HG03064 (cell line): ENCODE measurements around the gene HHATL.
"Not testable (repeated sequence)": the region's sequence is repeated elsewhere in the genome, so short reads cannot be mapped to it uniquely, and the experiment has no call there.

Experiments used
- ATAC-seq: cut with Tn5 transposase; IDR thresholded peaks from one replicate; pipeline ENCODE4 v1.9.1; 2021; ENCODE audit warnings: low read depth; ENCODE audit not compliant: unreplicated experiment

The HHATL gene

GRCh38 chr3:42734263-42734860 lies 31.8 kb upstream of the HHATL start:
- ATAC-seq: no peak

GRCh38 chr3:42733501-42734262 lies 31.1 kb upstream of the HHATL start:
- ATAC-seq: no peak

DNA sequence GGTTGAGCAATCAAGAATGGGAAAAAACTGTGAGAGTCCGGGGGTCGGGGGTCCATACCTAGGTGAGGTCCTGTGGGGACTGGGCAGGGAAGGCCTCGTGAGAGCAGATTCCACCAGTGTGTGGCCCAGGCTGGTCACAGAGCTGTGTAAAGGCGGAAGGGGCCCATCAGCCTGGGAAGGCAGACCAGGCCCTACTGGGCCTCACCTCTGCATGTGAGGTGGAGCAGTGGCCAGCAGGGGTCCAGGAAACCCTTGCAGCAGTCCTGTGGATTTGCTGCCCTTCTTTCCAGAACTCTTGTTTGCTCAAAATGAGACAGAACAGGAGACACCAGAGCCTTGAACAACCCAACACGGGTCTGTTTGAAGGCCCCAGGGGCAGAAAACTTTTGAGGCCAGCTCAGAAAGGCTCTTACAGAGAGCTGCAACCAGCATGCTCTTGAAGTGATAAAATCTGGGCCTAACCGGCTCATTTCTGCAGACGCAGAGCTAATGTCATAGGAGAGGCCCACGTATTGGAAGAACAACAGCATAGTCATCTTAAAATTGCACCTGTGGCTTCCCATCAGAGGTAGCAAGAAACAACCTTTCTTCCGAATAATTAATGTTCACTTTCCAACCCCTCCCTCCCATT lies 30.3 kb upstream of the HHATL start:
- ATAC-seq: no peak

DNA sequence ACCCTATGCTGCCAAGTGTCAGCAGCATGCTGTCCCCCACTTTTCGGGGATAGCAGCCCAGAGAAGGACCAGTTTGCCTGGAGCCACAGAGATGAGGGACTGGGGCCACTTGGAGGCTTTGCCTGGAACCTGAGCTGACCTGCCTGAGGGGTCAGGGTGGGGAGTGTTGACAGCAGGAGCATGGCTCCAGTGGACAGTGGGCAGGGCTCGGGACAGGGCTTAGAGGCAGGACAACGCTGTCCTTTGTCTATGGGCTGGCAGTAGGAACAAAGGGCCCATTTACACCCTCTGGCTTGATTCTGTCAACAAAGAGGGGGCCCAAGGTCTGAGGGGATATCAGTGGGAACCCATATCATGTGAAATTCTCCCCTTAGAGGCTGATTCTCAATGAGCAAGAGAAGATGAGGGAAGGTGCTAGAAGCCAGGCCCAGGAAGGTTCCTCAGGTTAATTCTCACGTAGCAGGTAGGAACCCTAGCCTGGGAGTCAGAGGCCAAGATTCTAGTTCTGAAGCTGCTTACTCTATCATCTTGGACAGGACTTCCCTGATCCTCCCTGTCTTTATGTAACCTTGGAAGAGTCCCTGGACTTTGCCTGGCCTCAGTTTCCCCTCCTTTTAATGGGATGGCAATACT lies 29.7 kb upstream of the HHATL start:
- no peak for ATAC-seq

- ATAC-seq: no peak
Measured at GRCh38 chr3:42731476-42732195, 29.0 kb upstream of the HHATL start.

GRCh38 chr3:42730706-42731420 lies 28.3 kb upstream of the HHATL start:
- no peak for ATAC-seq

DNA sequence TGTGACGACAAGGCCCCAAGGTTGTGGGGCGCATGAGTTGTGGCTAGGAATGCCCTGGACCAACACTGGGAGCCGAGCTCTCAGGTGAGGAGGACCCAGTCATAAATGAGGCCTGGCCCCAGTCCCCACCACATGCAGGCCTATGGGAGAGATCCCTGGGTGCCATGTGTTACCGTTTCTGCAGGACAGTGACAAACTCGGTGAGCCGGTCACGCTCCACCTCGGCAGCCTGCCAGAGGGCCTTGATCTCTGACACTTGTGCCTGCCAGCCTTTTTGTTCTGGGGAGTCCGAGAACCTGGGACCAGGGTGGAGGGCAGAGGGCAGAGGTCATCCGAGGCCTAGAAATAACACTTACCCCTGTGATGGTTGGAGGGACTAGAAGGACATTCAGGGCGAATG lies 27.7 kb upstream of the HHATL start:
- no peak for ATAC-seq

DNA sequence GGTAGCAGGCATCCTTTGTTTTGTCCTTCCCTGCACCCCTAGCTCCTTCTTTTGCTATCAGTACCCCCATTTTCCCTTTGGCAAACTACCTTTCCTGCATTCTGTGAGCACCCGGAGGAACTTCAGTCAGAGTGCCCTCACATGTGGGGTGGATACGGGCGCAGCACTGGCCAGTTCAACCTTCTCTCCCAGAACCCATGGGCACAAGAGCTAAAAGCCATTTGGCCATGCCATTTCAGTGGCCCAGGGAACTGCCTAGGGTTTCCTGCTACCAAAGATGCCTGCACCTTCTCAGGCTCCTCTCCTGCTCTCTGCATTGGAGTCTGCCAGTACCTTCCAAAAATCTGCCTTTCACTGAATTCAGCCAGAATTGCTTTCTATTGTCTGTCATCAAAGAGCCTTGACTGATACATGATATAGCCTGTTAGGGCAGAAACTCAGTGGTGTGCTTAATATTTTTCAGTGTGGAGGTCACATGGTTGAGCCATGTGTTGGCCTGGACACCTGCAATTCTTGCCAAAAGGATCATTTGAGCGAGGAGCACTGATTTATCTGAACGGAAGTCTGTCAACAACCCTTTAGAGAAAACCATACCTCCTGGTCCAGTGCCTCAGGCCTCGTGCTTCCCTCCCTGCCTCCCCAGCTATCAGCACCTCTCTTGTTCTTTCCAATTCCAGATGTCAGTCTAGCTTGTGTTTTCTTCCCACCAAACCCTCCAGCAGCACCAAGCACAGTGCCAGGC lies 27.0 kb upstream of the HHATL start:
- no peak for ATAC-seq

DNA sequence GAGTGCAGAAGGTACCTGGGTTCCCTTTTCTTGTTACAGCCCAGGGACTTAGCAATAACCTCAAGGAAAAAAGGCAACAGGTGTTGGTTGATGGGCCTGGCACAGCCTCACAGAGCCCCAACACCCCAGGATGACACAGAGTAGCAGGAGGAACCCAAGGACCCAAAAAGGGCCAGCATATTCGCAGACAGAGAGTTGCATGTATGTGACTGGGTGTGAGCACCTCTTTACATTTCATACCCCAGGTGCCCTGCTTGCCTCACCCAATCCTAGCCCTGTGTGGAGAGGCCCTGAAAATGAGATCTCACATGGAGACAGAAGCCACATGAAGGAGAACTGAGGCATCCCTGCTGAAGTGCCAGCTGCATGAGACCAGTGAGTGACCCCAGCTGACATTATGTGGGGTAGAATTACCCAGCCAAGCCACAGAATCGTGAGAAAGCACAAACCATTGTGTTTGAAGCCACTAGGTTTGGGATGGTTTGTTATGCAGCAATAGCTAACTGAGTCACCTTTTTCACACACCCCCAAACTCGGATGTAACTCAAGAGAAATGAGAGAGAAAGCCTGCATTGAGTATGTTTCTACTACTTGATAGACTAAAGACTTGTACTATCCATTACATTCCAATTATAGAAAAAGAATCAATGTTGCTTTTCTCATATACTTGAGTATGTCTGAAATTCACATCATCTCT lies 26.2 kb upstream of the HHATL start:
- ATAC-seq: no peak

GRCh38 chr3:42728056-42728455 lies 25.5 kb upstream of the HHATL start:
- ATAC-seq: no peak

- ATAC-seq: no peak
Measured at GRCh38 chr3:42725454-42725853, 22.9 kb upstream of the HHATL start.

- no peak for ATAC-seq
Measured at GRCh38 chr3:42723219-42723618, 20.6 kb upstream of the HHATL start.

- not testable (repeated sequence) for ATAC-seq
Measured at GRCh38 chr3:42722442-42722841, 19.8 kb upstream of the HHATL start.

DNA sequence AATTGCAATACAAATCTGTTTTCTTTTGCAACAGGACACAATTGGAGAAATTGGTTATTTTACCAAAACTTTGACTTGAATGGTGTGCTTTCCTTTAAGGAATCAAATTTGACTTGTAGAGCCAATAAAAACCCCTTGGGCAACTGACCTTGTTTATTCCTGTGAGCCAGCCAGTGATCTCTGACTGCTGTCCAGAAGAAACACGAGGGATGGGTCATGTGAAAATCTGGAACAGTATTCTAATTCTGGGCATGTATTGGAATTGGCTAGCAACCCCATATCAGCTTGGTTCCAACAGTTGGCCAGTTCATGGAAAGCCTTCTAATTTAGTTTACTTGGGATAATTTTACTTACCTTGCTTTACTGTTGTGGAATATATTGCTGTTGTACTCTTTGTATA lies 19.1 kb upstream of the HHATL start:
- ATAC-seq: no peak

GRCh38 chr3:42720126-42720525 lies 17.5 kb upstream of the HHATL start:
- ATAC-seq: no peak

DNA sequence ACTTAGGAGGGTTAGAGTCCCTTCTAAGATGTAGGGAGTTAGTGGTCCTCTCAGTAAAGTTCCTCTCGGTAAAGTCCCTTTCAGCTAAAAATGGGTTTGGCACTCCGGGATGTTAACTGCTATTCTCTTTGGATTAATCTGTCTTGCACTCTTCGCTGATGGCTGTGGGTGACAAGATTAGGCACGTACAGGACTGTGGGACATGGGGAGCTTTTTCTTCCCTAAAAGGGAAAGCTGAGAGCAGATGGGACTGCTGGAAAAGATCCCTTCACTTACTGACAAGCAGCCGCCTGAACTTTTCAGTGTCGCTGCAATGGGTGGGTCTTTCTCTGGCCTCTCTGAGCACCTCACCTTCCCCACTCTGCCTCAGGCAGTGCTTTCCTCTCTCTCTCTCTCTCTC lies 16.4 kb upstream of the HHATL start:
- ATAC-seq: no peak

DNA sequence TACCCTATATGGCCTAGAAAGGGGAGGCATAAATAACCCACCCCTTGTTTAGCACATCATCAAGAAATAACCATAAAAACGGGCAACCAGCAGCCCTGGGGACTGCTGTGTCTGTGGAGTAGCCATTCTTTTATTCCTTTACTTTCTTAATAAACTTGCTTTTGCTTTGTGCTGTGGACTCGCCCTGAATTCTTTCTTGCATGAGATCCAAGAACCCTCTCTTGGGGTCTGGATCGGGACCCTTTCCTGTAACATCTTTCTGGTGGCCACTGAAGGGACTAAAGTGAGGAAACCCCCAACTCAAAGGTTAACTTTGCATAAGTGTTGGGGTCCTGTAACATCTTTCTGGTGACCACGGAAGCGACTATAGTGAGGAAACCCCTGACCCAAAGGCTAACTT lies 15.7 kb upstream of the HHATL start:
- no peak for ATAC-seq

GRCh38 chr3:42717306-42717705 lies 14.7 kb upstream of the HHATL start:
- ATAC-seq: no peak
